NT2/D1 (cell line): ENCODE results near the gene RGS7.

Experiments used
- DNase-seq: peaks from one replicate; pipeline ENCODE4 v3.0.0-alpha.2; 2011; ENCODE audit warnings: low read depth, low spot score
- H3K27me3 ChIP-seq: 2 replicates; pipeline ENCODE4 v1.6.0; 2011; ENCODE audit warnings: mild to moderate bottlenecking; ENCODE audit not compliant: insufficient read length, insufficient read depth
- H3K36me3 ChIP-seq: 2 replicates; pipeline ENCODE4 v1.6.1; 2011; ENCODE audit warnings: mild to moderate bottlenecking, low read length, mixed read lengths; ENCODE audit not compliant: insufficient read depth, insufficient read length
- H3K4me1 ChIP-seq: 2 replicates; pipeline ENCODE4 v1.5.1; 2011; ENCODE audit not compliant: insufficient read depth, insufficient read length
- H3K4me3 ChIP-seq: 2 replicates; pipeline ENCODE4 v1.5.1; 2011; ENCODE audit warnings: low read depth; ENCODE audit not compliant: insufficient read length
- H3K9ac ChIP-seq: 2 replicates; pipeline ENCODE4 v1.6.0; 2011; ENCODE audit warnings: low read depth; ENCODE audit not compliant: insufficient read length
- H3K9me3 ChIP-seq: 2 replicates; pipeline ENCODE4 v1.5.1; 2011; ENCODE audit warnings: mild to moderate bottlenecking, low read length; ENCODE audit not compliant: insufficient read depth
- SUZ12 ChIP-seq: IDR thresholded peaks from 2 replicates; pipeline ENCODE4 v1.6.1; 2011; ENCODE audit not compliant: insufficient read length, insufficient read depth; ENCODE audit errors: extremely low read depth
- YY1 ChIP-seq: IDR thresholded peaks from 2 replicates; pipeline ENCODE4 v1.6.1; 2011; ENCODE audit not compliant: insufficient read length, insufficient read depth
- ZNF274 ChIP-seq: IDR thresholded peaks from 2 replicates; pipeline ENCODE4 v1.6.1; 2011; ENCODE audit warnings: mild to moderate bottlenecking, low read depth, low read length

RGS7 gene

GRCh38 chr1:241330619-241331327, 26.2 kb downstream of the RGS7 start:
- H3K36me3 ChIP-seq, result no peaks in the 10 kb centered on the region
- H3K9me3 ChIP-seq, result no peaks in the 10 kb centered on the region
- TF ChIP-seq YY1 (no peak), ZNF274 (no peak)
- DNase-seq, result no peak
- no peaks in the 10 kb centered on the region for H3K4me1 ChIP-seq
- H3K27me3 ChIP-seq, result no peaks in the 10 kb centered on the region
- H3K9ac ChIP-seq, result no peak overlapping the region
- no peak overlapping the region for H3K4me3 ChIP-seq

- Histone ChIP-seq H3K4me1 (no peaks in the 10 kb centered on the region), H3K27me3 (no peaks in the 10 kb centered on the region), H3K36me3 (no peaks in the 10 kb centered on the region), H3K4me3 (no peak overlapping the region), H3K9me3 (no peaks in the 10 kb centered on the region), H3K9ac (no peak overlapping the region)
- TF ChIP-seq ZNF274 (no peak), SUZ12 (no peak), YY1 (no peak)
- DNase-seq, result no peak
Observed at GRCh38 chr1:241325456-241325855, 31.5 kb downstream of the RGS7 start.

GRCh38 chr1:241323514-241324195, 33.4 kb downstream of the RGS7 start:
- no peak for TF ChIP-seq SUZ12
- TF ChIP-seq ZNF274, result no peak
- H3K4me3 ChIP-seq, result no peak overlapping the region
- no peaks in the 10 kb centered on the region for H3K4me1 ChIP-seq
- no peak overlapping the region for H3K9ac ChIP-seq
- H3K36me3 ChIP-seq, result no peaks in the 10 kb centered on the region
- peak; percentile 62 for DNase-seq
- no peaks in the 10 kb centered on the region for H3K9me3 ChIP-seq
- H3K27me3 ChIP-seq, result no peaks in the 10 kb centered on the region

GRCh38 chr1:241317676-241318075, 39.3 kb downstream of the RGS7 start:
- no peaks in the 10 kb centered on the region for H3K4me1 ChIP-seq
- no peak for DNase-seq
- H3K36me3 ChIP-seq, result no peaks in the 10 kb centered on the region

GRCh38 chr1:241316372-241316771, 40.6 kb downstream of the RGS7 start:
- no peaks in the 10 kb centered on the region for H3K9me3 ChIP-seq
- H3K27me3 ChIP-seq, result no peaks in the 10 kb centered on the region
- no peak overlapping the region for H3K9ac ChIP-seq
- no peak for DNase-seq
- no peak for TF ChIP-seq ZNF274
- TF ChIP-seq YY1, result no peak
- TF ChIP-seq SUZ12, result no peak
- no peaks in the 10 kb centered on the region for H3K36me3 ChIP-seq
- no peak overlapping the region for H3K4me3 ChIP-seq
- H3K4me1 ChIP-seq, result no peaks in the 10 kb centered on the region

More at GRCh38 chr1:241317676-241318075, 39.3 kb downstream of the RGS7 start:
- no peaks in the 10 kb centered on the region for H3K9me3 ChIP-seq
- H3K9ac ChIP-seq, result no peak overlapping the region
- H3K4me3 ChIP-seq, result no peak overlapping the region
- H3K27me3 ChIP-seq, result no peaks in the 10 kb centered on the region
- TF ChIP-seq ZNF274 (no peak), YY1 (no peak), SUZ12 (no peak)

- TF ChIP-seq SUZ12, result no peak
- no peak for TF ChIP-seq ZNF274
- TF ChIP-seq YY1, result no peak
- no peak overlapping the region for H3K4me3 ChIP-seq
- H3K9ac ChIP-seq, result no peak overlapping the region
- H3K9me3 ChIP-seq, result no peaks in the 10 kb centered on the region
- DNase-seq, result no peak
- H3K36me3 ChIP-seq, result no peaks in the 10 kb centered on the region
- H3K27me3 ChIP-seq, result no peaks in the 10 kb centered on the region
- H3K4me1 ChIP-seq, result no peaks in the 10 kb centered on the region
Observed at GRCh38 chr1:241311056-241311746, 45.8 kb downstream of the RGS7 start.

DNA sequence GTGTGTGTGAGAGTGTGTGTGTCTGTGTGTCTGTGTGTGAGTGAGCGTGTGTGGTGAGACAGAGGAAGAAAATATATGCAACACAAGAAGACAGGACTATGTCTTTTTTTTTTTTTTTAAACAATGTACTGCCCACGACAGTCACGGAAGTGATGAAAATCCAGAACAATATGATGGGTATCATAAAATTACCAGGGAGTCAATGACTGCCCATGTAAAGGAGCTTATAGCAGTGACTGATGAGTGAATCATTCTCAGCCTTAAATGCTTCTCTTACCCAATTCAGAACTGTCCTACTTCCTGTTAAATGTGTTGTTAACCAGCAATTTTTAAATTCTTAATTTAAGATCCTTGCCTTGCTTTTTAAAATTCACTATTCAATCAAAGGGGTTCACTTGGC, 46.6 kb downstream of the RGS7 start:
- Histone ChIP-seq H3K4me1 (no peaks in the 10 kb centered on the region), H3K4me3 (no peak overlapping the region), H3K27me3 (no peaks in the 10 kb centered on the region), H3K9me3 (no peaks in the 10 kb centered on the region), H3K36me3 (no peaks in the 10 kb centered on the region), H3K9ac (no peak overlapping the region)
- TF ChIP-seq SUZ12 (no peak), ZNF274 (no peak), YY1 (no peak)
- DNase-seq, result no peak
